Peyer's patch (tissue), 4 donors: ENCODE results near the gene BASP1.

ENCODE experiments used
- CTCF ChIP-seq, 6 experiments: fragments of 450-650 bp in 4 of 6; fragments of 200-600 bp in 2 of 6; sonication (generic) in 1 of 6; IDR thresholded peaks; one replicate each; pipeline ENCODE4 v1.5.1; 2017 to 2019; ENCODE audit warnings: antibody characterized with exemption in 6 of 6, mild to moderate bottlenecking in 3 of 6, moderate library complexity in 1 of 6
- POLR2A ChIP-seq, 2 donors: fragments of 450-650 bp; IDR thresholded peaks; one replicate each; pipeline ENCODE4 v1.5.1; 2017; ENCODE audit warnings: antibody characterized with exemption in 2 of 2, mild to moderate bottlenecking in 2 of 2, moderate library complexity in 2 of 2

GRCh38 chr5:17233488-17233887 lies 16.1 kb downstream of the BASP1 start:
- TF ChIP-seq CTCF (IDR thresholded peaks at IDR 0.05) (no peak), POLR2A (IDR thresholded peaks at IDR 0.05) (no peak)
